Measurements from ENCODE around the gene SCGB3A1. TPM values are rescaled to one million over a fixed set of nuclear protein-coding genes. Genes with fewer than 3 reads are reported as not detected.

Gene SCGB3A1
- total RNA-seq, 1 donor from 2014 or later, result not detected

GRCh38 chr5:180611140-180611850 lies 20.0 kb upstream of the SCGB3A1 start:
- no peak overlapping the region for H3K4me3 ChIP-seq
- no peaks in the 10 kb centered on the region for H3K36me3 ChIP-seq
- peaks cover 17% of the 10 kb centered on the region for H3K27me3 ChIP-seq (ENCODE audit: low read depth)
- intact Hi-C loops (cut with micrococcal nuclease), result no loop called here
- DNase-seq, result no peak
- TF ChIP-seq CTCF (IDR thresholded peaks at IDR 0.05; ENCODE audit: borderline replicate concordance), result no peak
- H3K4me1 ChIP-seq, result no peaks in the 10 kb centered on the region
- no peak overlapping the region for H3K27ac ChIP-seq (replicated peaks)
- no peaks in the 10 kb centered on the region for H3K9me3 ChIP-seq (replicated peaks)

GRCh38 chr5:180609817-180610550 lies 18.7 kb upstream of the SCGB3A1 start:
- intact Hi-C loops (cut with micrococcal nuclease), result no loop called here
- H3K4me3 ChIP-seq, result no peak overlapping the region
- no peak for DNase-seq
- H3K4me1 ChIP-seq, result no peaks in the 10 kb centered on the region
- H3K36me3 ChIP-seq, result no peaks in the 10 kb centered on the region
- peaks cover 21% of the 10 kb centered on the region for H3K27me3 ChIP-seq (ENCODE audit: low read depth)
- H3K27ac ChIP-seq (replicated peaks), result no peak overlapping the region
- no peaks in the 10 kb centered on the region for H3K9me3 ChIP-seq (replicated peaks)
- no peak for TF ChIP-seq CTCF (IDR thresholded peaks at IDR 0.05; ENCODE audit: borderline replicate concordance)

- Histone ChIP-seq H3K36me3 (no peaks in the 10 kb centered on the region), H3K4me1 (no peaks in the 10 kb centered on the region), H3K27ac (replicated peaks) (no peak overlapping the region), H3K9me3 (replicated peaks) (no peaks in the 10 kb centered on the region), H3K27me3 (ENCODE audit: low read depth) (peaks cover 21% of the 10 kb centered on the region), H3K4me3 (no peak overlapping the region)
- intact Hi-C loops (cut with micrococcal nuclease), result no loop called here
- DNase-seq, result no peak
- no peak for TF ChIP-seq CTCF (IDR thresholded peaks at IDR 0.05; ENCODE audit: borderline replicate concordance)
Observed at GRCh38 chr5:180609386-180609785, 18.1 kb upstream of the SCGB3A1 start.

- peaks cover 21% of the 10 kb centered on the region for H3K27me3 ChIP-seq (ENCODE audit: low read depth)
- DNase-seq, result no peak
- intact Hi-C loops (cut with micrococcal nuclease), result no loop called here
- H3K36me3 ChIP-seq, result no peaks in the 10 kb centered on the region
- H3K9me3 ChIP-seq (replicated peaks), result no peaks in the 10 kb centered on the region
- H3K27ac ChIP-seq (replicated peaks), result no peak overlapping the region
- no peak for TF ChIP-seq CTCF (IDR thresholded peaks at IDR 0.05; ENCODE audit: borderline replicate concordance)
- H3K4me3 ChIP-seq, result no peak overlapping the region
- no peaks in the 10 kb centered on the region for H3K4me1 ChIP-seq
Observed at GRCh38 chr5:180608572-180609310, 17.4 kb upstream of the SCGB3A1 start.

GRCh38 chr5:180607861-180608571 lies 16.7 kb upstream of the SCGB3A1 start:
- Histone ChIP-seq H3K4me1 (no peaks in the 10 kb centered on the region), H3K27me3 (ENCODE audit: low read depth) (peaks cover 21% of the 10 kb centered on the region), H3K4me3 (no peak overlapping the region), H3K9me3 (replicated peaks) (no peaks in the 10 kb centered on the region), H3K27ac (replicated peaks) (no peak overlapping the region), H3K36me3 (no peaks in the 10 kb centered on the region)
- no peak for TF ChIP-seq CTCF (IDR thresholded peaks at IDR 0.05; ENCODE audit: borderline replicate concordance)
- DNase-seq, result no peak
- intact Hi-C loops (cut with micrococcal nuclease), result no loop called here

Measured in left ventricle myocardium inferior (tissue), 1 donor.